Karpas-422 (cell line): ENCODE data around the gene BAIAP2L1. TPM values are rescaled to one million over a fixed set of nuclear protein-coding genes. Genes with fewer than 3 reads are reported as not detected.

ENCODE experiments used
- DNase-seq: peaks from one replicate; pipeline ENCODE4 v3.0.0-alpha.2; 2015
- H2AFZ ChIP-seq: fragments of 200-600 bp; sonication (generic); 2 replicates; pipeline ENCODE4 v1.6.1; 2014; ENCODE audit warnings: antibody characterized with exemption, low read length, mixed read lengths
- H3K27ac ChIP-seq: fragments of 200-600 bp; sonication (generic); 2 replicates; pipeline ENCODE4 v1.5.1; 2014; ENCODE audit warnings: mild to moderate bottlenecking, low read length, moderate library complexity
- H3K27me3 ChIP-seq: fragments of 200-600 bp; sonication (generic); 2 replicates; pipeline ENCODE4 v1.6.1; 2014; ENCODE audit warnings: low read length, mixed read lengths
- H3K36me3 ChIP-seq: fragments of 200-600 bp; sonication (generic); 2 replicates; pipeline ENCODE4 v1.6.1; 2014; ENCODE audit warnings: low read length, mixed read lengths; ENCODE audit not compliant: insufficient read depth
- H3K4me1 ChIP-seq: fragments of 200-600 bp; sonication (generic); 2 replicates; pipeline ENCODE4 v1.6.1; 2014; ENCODE audit warnings: mild to moderate bottlenecking, low read length, mixed read lengths
- H3K4me2 ChIP-seq: fragments of 200-600 bp; sonication (generic); 2 replicates; pipeline ENCODE4 v1.6.1; 2014; ENCODE audit warnings: low read length, low read depth, mild to moderate bottlenecking; ENCODE audit not compliant: poor library complexity, severe bottlenecking
- H3K4me3 ChIP-seq: fragments of 200-600 bp; sonication (generic); 2 replicates; pipeline ENCODE4 v1.5.1; 2014; ENCODE audit warnings: mild to moderate bottlenecking, antibody characterized with exemption, low read length, mixed read lengths
- H3K79me2 ChIP-seq: fragments of 200-600 bp; sonication (generic); 2 replicates; pipeline ENCODE4 v1.6.1; 2014; ENCODE audit warnings: mild to moderate bottlenecking, low read length, mixed read lengths
- H3K9ac ChIP-seq: fragments of 200-600 bp; sonication (generic); 2 replicates; pipeline ENCODE4 v1.6.0; 2014; ENCODE audit warnings: low read length
- H3K9me2 ChIP-seq: fragments of 200-600 bp; sonication (generic), shearing (Covaris generic); replicated peaks from 2 replicates; pipeline ENCODE4 v1.6.0; 2014; ENCODE audit warnings: mild to moderate bottlenecking, low read length, moderate library complexity; ENCODE audit not compliant: insufficient read depth
- H3K9me3 ChIP-seq: fragments of 300-700, 200-600 bp; sonication (generic); 2 replicates; pipeline ENCODE4 v1.6.1; 2014; ENCODE audit warnings: low read length, mixed read lengths
- H4K20me1 ChIP-seq: fragments of 200-600 bp; sonication (generic); 2 replicates; pipeline ENCODE4 v1.6.1; 2014; ENCODE audit warnings: mild to moderate bottlenecking, antibody characterized with exemption, low read length, low read depth; ENCODE audit not compliant: insufficient read depth
- total RNA-seq: library from RNA; depleted of rRNA; stranded (reverse); fragments of >200 nt; shearing (Covaris generic); gene quantifications from 2 replicates; pipeline ENCODE4 v1.2.3, GENCODE V29; 2014; ENCODE audit warnings: low replicate concordance

The BAIAP2L1 gene
- total RNA-seq, 1 experiment from 2014 or later = not detected

- Histone ChIP-seq H3K79me2 (no peaks in the 10 kb centered on the region), H3K9ac (no peak overlapping the region), H3K4me3 (no peak overlapping the region), H3K4me2 (no peak overlapping the region), H3K27ac (no peak overlapping the region), H3K4me1 (no peaks in the 10 kb centered on the region), H3K9me2 (no peaks in the 10 kb centered on the region), H2AFZ (no peak overlapping the region), H3K36me3 (no peaks in the 10 kb centered on the region), H3K9me3 (no peaks in the 10 kb centered on the region), H4K20me1 (no peaks in the 10 kb centered on the region), H3K27me3 (no peaks in the 10 kb centered on the region)
- DNase-seq = no peak
These were observed 94.8 kb downstream of the BAIAP2L1 start for GRCh38 chr7:98305951-98306535.

DNA sequence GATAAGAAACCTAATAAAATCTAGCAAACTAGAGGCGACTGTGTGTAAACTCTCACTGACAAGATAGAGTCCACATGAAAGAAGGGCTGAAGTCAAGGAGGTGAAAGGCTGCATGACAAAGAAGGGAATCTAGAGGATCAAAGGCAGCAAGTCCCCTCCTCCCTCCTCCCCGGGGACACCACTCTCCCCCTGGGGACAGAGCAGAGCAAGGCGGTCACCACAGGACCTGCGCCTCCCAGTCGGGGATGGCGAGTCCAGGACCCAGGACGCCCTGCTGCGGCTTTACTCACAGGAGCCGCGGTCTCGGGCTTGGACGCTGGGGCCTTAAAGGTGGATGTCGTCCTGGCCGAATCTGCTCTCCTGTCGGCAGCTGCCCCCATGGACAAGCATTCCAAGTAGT, 97.0 kb downstream of the BAIAP2L1 start:
- H4K20me1 ChIP-seq = no peaks in the 10 kb centered on the region
- H2AFZ ChIP-seq = no peak overlapping the region
- H3K27ac ChIP-seq = no peak overlapping the region
- H3K4me3 ChIP-seq = no peak overlapping the region
- no peak for DNase-seq
- H3K4me1 ChIP-seq = no peaks in the 10 kb centered on the region
- H3K9me2 ChIP-seq = no peaks in the 10 kb centered on the region
- H3K27me3 ChIP-seq = no peaks in the 10 kb centered on the region
- H3K4me2 ChIP-seq = no peak overlapping the region
- no peaks in the 10 kb centered on the region for H3K9me3 ChIP-seq
- H3K79me2 ChIP-seq = no peaks in the 10 kb centered on the region
- H3K36me3 ChIP-seq = no peaks in the 10 kb centered on the region
- no peak overlapping the region for H3K9ac ChIP-seq

GRCh38 chr7:98303176-98303865, 97.6 kb downstream of the BAIAP2L1 start:
- H3K9ac ChIP-seq = no peak overlapping the region
- no peaks in the 10 kb centered on the region for H3K79me2 ChIP-seq
- H2AFZ ChIP-seq = no peak overlapping the region
- no peak overlapping the region for H3K4me3 ChIP-seq
- H4K20me1 ChIP-seq = no peaks in the 10 kb centered on the region
- H3K27me3 ChIP-seq = no peaks in the 10 kb centered on the region
- no peak overlapping the region for H3K4me2 ChIP-seq
- DNase-seq = no peak
- no peaks in the 10 kb centered on the region for H3K36me3 ChIP-seq
- H3K27ac ChIP-seq = no peak overlapping the region
- H3K9me2 ChIP-seq = no peaks in the 10 kb centered on the region
- no peaks in the 10 kb centered on the region for H3K4me1 ChIP-seq
- no peaks in the 10 kb centered on the region for H3K9me3 ChIP-seq

DNA sequence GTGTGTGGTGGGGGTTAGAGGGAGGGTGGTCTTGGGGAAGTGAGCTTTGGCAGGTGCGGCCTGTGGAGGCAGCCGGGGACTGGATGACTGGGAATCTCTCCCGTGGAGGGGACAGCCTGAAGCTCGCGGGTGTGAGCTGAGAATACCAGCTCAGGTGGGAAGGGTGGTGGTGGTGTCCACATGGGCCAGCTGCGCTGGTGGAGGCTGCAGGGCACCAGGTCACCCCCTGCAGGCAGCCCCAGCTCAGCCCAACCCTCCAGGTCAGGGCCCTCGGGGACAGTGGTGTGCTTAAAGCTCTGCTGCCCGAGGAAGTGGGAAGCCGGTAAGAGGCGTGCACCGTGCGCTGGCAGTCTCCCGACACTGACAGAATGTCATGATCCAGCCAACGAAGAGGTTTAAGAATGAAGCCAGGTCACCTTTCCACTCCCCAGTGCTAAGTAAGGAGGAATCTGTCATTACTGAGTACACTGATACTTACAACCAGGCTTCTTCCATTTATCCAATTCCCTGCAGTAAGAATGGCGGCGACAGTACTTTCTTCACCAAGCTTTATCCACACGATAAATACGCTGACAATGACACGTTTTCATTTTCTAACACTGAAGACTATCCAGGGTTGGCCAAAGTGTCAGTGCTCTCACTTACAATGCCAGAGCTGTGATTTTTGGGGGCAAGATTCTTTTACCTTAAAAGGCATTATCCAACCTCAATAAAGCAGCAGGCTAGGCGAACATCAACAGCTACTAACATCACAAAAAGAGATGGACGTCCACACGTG, 99.0 kb downstream of the BAIAP2L1 start:
- Histone ChIP-seq H2AFZ (no peak overlapping the region), H3K27ac (no peak overlapping the region), H3K79me2 (no peaks in the 10 kb centered on the region), H3K9me2 (no peaks in the 10 kb centered on the region), H3K4me2 (no peak overlapping the region), H3K4me1 (no peaks in the 10 kb centered on the region), H3K9me3 (no peaks in the 10 kb centered on the region), H4K20me1 (no peaks in the 10 kb centered on the region), H3K9ac (no peak overlapping the region), H3K4me3 (no peak overlapping the region), H3K36me3 (no peaks in the 10 kb centered on the region), H3K27me3 (no peaks in the 10 kb centered on the region)
- no peak for DNase-seq

- H4K20me1 ChIP-seq = no peaks in the 10 kb centered on the region
- H3K4me1 ChIP-seq = no peaks in the 10 kb centered on the region
- H3K9me3 ChIP-seq = no peaks in the 10 kb centered on the region
- H3K36me3 ChIP-seq = no peaks in the 10 kb centered on the region
- H3K4me3 ChIP-seq = no peak overlapping the region
- H3K9me2 ChIP-seq = no peaks in the 10 kb centered on the region
- H3K79me2 ChIP-seq = no peaks in the 10 kb centered on the region
- no peak overlapping the region for H2AFZ ChIP-seq
- H3K27ac ChIP-seq = no peak overlapping the region
- DNase-seq = no peak
- H3K27me3 ChIP-seq = no peaks in the 10 kb centered on the region
- no peak overlapping the region for H3K9ac ChIP-seq
- no peak overlapping the region for H3K4me2 ChIP-seq
These were observed 100.1 kb downstream of the BAIAP2L1 start for GRCh38 chr7:98300595-98301372.

DNA sequence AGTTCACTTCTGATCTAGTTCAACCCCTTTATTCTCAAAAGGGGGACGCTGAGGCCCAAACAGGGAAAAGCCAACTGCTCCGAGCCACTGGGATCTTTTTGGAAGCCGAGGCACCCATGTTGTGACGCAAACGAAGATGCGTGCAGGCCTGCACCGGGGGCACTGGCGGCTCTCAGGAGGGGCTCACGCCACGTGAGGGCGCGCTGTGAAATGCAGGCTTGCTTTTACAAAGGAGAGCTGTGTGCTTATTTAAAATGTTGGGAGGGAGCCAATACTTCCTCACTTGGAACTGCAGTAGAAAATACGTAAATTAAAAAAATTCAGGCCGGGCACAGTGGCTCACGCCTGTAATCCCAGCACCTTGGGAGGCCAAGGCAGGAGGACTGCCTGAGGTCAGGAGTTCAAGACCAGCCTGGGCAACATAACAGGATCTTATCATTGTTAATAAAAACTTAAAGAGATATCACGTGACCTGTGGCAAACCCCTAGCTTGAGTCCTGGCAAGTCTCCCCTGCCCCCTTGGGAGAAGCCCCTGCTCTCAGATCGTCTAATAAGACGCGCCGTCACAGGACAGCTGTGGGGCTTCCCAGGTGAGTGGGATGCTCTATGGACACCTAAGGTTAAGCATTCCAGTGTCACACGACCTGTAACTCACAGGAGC, 103.1 kb downstream of the BAIAP2L1 start:
- no peak overlapping the region for H3K9ac ChIP-seq
- no peaks in the 10 kb centered on the region for H3K79me2 ChIP-seq
- H2AFZ ChIP-seq = no peak overlapping the region
- H3K4me1 ChIP-seq = no peaks in the 10 kb centered on the region; the same call in 1 of the 2 replicates
- no peak for DNase-seq
- no peaks in the 10 kb centered on the region for H3K9me3 ChIP-seq
- H4K20me1 ChIP-seq = no peaks in the 10 kb centered on the region
- H3K27ac ChIP-seq = no peak overlapping the region
- H3K9me2 ChIP-seq = no peaks in the 10 kb centered on the region
- no peaks in the 10 kb centered on the region for H3K36me3 ChIP-seq
- H3K4me2 ChIP-seq = no peak overlapping the region
- no peak overlapping the region for H3K4me3 ChIP-seq
- no peaks in the 10 kb centered on the region for H3K27me3 ChIP-seq

DNA sequence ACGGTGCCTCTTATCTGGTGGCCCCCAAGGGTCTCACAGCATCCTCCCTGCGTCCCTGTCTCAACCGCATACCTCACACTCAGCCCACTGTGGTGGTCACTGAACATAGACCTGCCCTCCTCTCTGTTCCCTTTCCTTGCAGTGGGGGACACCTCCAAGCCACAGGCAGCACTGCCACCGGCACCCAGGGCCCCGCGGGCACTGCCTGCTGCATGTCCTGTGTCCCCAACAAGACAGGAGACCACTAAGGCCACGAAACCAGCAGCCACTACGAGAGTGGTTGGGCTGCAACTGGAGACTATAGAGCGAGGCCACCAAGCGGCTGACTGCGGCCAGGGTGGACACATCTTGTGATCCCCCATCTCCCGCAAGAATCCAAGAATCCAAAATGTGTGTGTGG, 104.1 kb downstream of the BAIAP2L1 start:
- Histone ChIP-seq H3K9me2 (no peaks in the 10 kb centered on the region), H3K4me2 (no peak overlapping the region), H3K27ac (no peak overlapping the region), H3K36me3 (no peaks in the 10 kb centered on the region), H3K4me3 (no peak overlapping the region), H2AFZ (no peak overlapping the region), H3K4me1 (no peaks in the 10 kb centered on the region; the same call in 1 of the 2 replicates), H3K9me3 (no peaks in the 10 kb centered on the region), H4K20me1 (no peaks in the 10 kb centered on the region), H3K9ac (no peak overlapping the region), H3K79me2 (no peaks in the 10 kb centered on the region), H3K27me3 (no peaks in the 10 kb centered on the region)
- DNase-seq = no peak
